ENCODE data around the gene STT3A.

STT3A gene

GRCh38 chr11:125591649-125592304, 875 bp upstream of the STT3A start:
- DNase-seq, result no peak

GRCh38 chr11:125593114-125593820, 615 bp downstream of the STT3A start:
- no peak for DNase-seq

GRCh38 chr11:125594958-125595357, 2.3 kb downstream of the STT3A start:
- DNase-seq, result no peak

- no peak for DNase-seq
These were observed 8.0 kb downstream of the STT3A start for GRCh38 chr11:125600663-125601062.

GRCh38 chr11:125603207-125603606, 10.6 kb downstream of the STT3A start:
- DNase-seq, result no peak

GRCh38 chr11:125605417-125605816, 12.8 kb downstream of the STT3A start:
- no peak for DNase-seq

GRCh38 chr11:125609545-125609944, 16.9 kb downstream of the STT3A start:
- DNase-seq, result no peak

GRCh38 chr11:125618383-125618782, 25.7 kb downstream of the STT3A start:
- DNase-seq, result no peak

- DNase-seq, result no peak
These were observed 29.3 kb downstream of the STT3A start for GRCh38 chr11:125621995-125622394.

- no peak for DNase-seq
These were observed 30.4 kb downstream of the STT3A start for GRCh38 chr11:125623064-125623463.

GRCh38 chr11:125624756-125625213, 32.1 kb downstream of the STT3A start, which contains the start of gene CHEK1:
Gene CHEK1 (plus strand): TSS chr11:125625163. CDS start chr11:125626769, 1,606 bp downstream.
- no peak for DNase-seq

GRCh38 chr11:125625225-125625629, 32.6 kb downstream of the STT3A start:
- no peak for DNase-seq

- DNase-seq, result peak; percentile 89
These were observed 33.1 kb downstream of the STT3A start for GRCh38 chr11:125625630-125626287.

- peak; percentile 61 for DNase-seq
These were observed 33.8 kb downstream of the STT3A start for GRCh38 chr11:125626288-125626950.

- DNase-seq, result no peak
These were observed 34.7 kb downstream of the STT3A start for GRCh38 chr11:125627236-125627910.

- DNase-seq, result no peak
These were observed 45.2 kb downstream of the STT3A start for GRCh38 chr11:125637840-125638239.

GRCh38 chr11:125638315-125638714, 45.7 kb downstream of the STT3A start:
- no peak for DNase-seq

GRCh38 chr11:125645871-125646270, 53.2 kb downstream of the STT3A start:
- no peak for DNase-seq

GRCh38 chr11:125649465-125650166, 57.0 kb downstream of the STT3A start:
- no peak for DNase-seq

- DNase-seq, result no peak
These were observed 70.0 kb downstream of the STT3A start for GRCh38 chr11:125662689-125663088.

- no peak for DNase-seq
These were observed 71.3 kb downstream of the STT3A start for GRCh38 chr11:125663910-125664309.

GRCh38 chr11:125667151-125667550, 74.5 kb downstream of the STT3A start:
- no peak for DNase-seq

Data from NCI-H1436 (cell line).